MM.1S (cell line): ENCODE measurements around the gene NET1.

ENCODE experiments used
- DNase-seq: peaks from one replicate; pipeline ENCODE4 v3.0.0-alpha.2; 2015
- H2AFZ ChIP-seq: fragments of 300-600 bp; sonication (generic); 2 replicates; pipeline ENCODE4 v1.6.0; 2016; ENCODE audit warnings: antibody characterized with exemption, low read length
- H3F3A ChIP-seq: fragments of 300-600 bp; sonication (generic); 2 replicates; pipeline ENCODE4 v1.6.1; 2016; ENCODE audit warnings: mild to moderate bottlenecking, antibody characterized with exemption, low read length, moderate library complexity, mixed read lengths; ENCODE audit not compliant: insufficient read depth
- H3K27ac ChIP-seq: fragments of 300-600 bp; sonication (generic); 2 replicates; pipeline ENCODE4 v1.5.1; 2016; ENCODE audit warnings: mild to moderate bottlenecking, low read length
- H3K27me3 ChIP-seq: fragments of 300-600 bp; sonication (generic); replicated peaks from 2 replicates; pipeline ENCODE4 v1.6.0; 2016; ENCODE audit warnings: low read length; ENCODE audit not compliant: insufficient read depth
- H3K36me3 ChIP-seq: fragments of 300-600 bp; sonication (generic); replicated peaks from 2 replicates; pipeline ENCODE4 v1.6.1; 2016; ENCODE audit warnings: mild to moderate bottlenecking, low read length, mixed read lengths; ENCODE audit not compliant: insufficient read depth
- H3K4me1 ChIP-seq: fragments of 300-600 bp; sonication (generic); 2 replicates; pipeline ENCODE4 v1.6.1; 2016; ENCODE audit warnings: low read length, mixed read lengths
- H3K4me2 ChIP-seq: fragments of 300-600 bp; sonication (generic); 2 replicates; pipeline ENCODE4 v1.6.0; 2016; ENCODE audit warnings: low read depth, low read length
- H3K4me3 ChIP-seq: fragments of 300-600 bp; sonication (generic); 2 replicates; pipeline ENCODE4 v1.5.1; 2016; ENCODE audit warnings: low read length, mixed read lengths
- H3K79me2 ChIP-seq: fragments of 300-600 bp; sonication (generic); 2 replicates; pipeline ENCODE4 v1.6.1; 2016; ENCODE audit warnings: mixed run types, low read length, mixed read lengths
- H3K9ac ChIP-seq: fragments of 300-600 bp; sonication (generic); 2 replicates; pipeline ENCODE4 v1.6.1; 2016; ENCODE audit warnings: low read length, mixed read lengths
- H3K9me2 ChIP-seq: fragments of 300-600 bp; sonication (generic); replicated peaks from 2 replicates; pipeline ENCODE4 v1.6.1; 2016; ENCODE audit warnings: mild to moderate bottlenecking, low read length, mixed read lengths; ENCODE audit not compliant: insufficient read depth
- H3K9me3 ChIP-seq: fragments of 300-600 bp; sonication (generic); replicated peaks from 2 replicates; pipeline ENCODE4 v1.6.1; 2016; ENCODE audit warnings: mild to moderate bottlenecking, low read length, mixed read lengths; ENCODE audit not compliant: insufficient read depth
- H4K20me1 ChIP-seq: fragments of 300-600 bp; sonication (generic); 2 replicates; pipeline ENCODE4 v1.6.1; 2016; ENCODE audit warnings: mild to moderate bottlenecking, low read length, moderate library complexity, mixed read lengths; ENCODE audit not compliant: insufficient read depth
- CTCF ChIP-seq: fragments of 300-600 bp; sonication (generic); IDR thresholded peaks from 2 replicates; pipeline ENCODE4 v1.5.1; 2016; ENCODE audit warnings: antibody characterized with exemption, low read length, mixed read lengths
- EZH2 ChIP-seq: fragments of 300-600 bp; sonication (generic); optimal IDR thresholded peaks from 2 replicates; pipeline ENCODE3; 2017; ENCODE audit warnings: low read depth, mild to moderate bottlenecking, antibody characterized with exemption, low read length, mixed read lengths
- EZH2phosphoT487 ChIP-seq: fragments of 300-600 bp; sonication (generic); IDR thresholded peaks from 2 replicates; pipeline ENCODE4 v1.6.1; 2018; ENCODE audit warnings: antibody characterized with exemption, low read length

Gene NET1

GRCh38 chr10:5500162-5500670 is 87.9 kb downstream of the NET1 start:
- Histone ChIP-seq H4K20me1 (no peaks in the 10 kb centered on the region), H3K27ac (no peak overlapping the region), H3K4me1 (no peaks in the 10 kb centered on the region), H3F3A (no peaks in the 10 kb centered on the region), H2AFZ (no peak overlapping the region), H3K79me2 (no peaks in the 10 kb centered on the region), H3K27me3 (peaks cover 19% of the 10 kb centered on the region), H3K9ac (no peak overlapping the region), H3K4me2 (no peak overlapping the region), H3K4me3 (no peak overlapping the region), H3K9me3 (no peaks in the 10 kb centered on the region), H3K9me2 (no peaks in the 10 kb centered on the region), H3K36me3 (no peaks in the 10 kb centered on the region)
- no peak for TF ChIP-seq EZH2
- TF ChIP-seq EZH2phosphoT487 = no peak
- TF ChIP-seq CTCF = no peak
- no peak for DNase-seq

GRCh38 chr10:5500910-5501309 is 88.6 kb downstream of the NET1 start:
- H3K9ac ChIP-seq = no peak overlapping the region
- no peak overlapping the region for H3K27ac ChIP-seq
- H3K4me2 ChIP-seq = no peak overlapping the region
- H3K4me1 ChIP-seq = no peaks in the 10 kb centered on the region
- no peaks in the 10 kb centered on the region for H3F3A ChIP-seq
- no peaks in the 10 kb centered on the region for H3K9me3 ChIP-seq
- peaks cover 19% of the 10 kb centered on the region for H3K27me3 ChIP-seq
- H3K9me2 ChIP-seq = no peaks in the 10 kb centered on the region
- no peaks in the 10 kb centered on the region for H4K20me1 ChIP-seq
- no peak for TF ChIP-seq EZH2
- no peak for TF ChIP-seq CTCF
- no peak for TF ChIP-seq EZH2phosphoT487
- H3K36me3 ChIP-seq = no peaks in the 10 kb centered on the region
- DNase-seq = no peak
- H2AFZ ChIP-seq = no peak overlapping the region
- no peaks in the 10 kb centered on the region for H3K79me2 ChIP-seq
- no peak overlapping the region for H3K4me3 ChIP-seq

- no peaks in the 10 kb centered on the region for H3F3A ChIP-seq
- no peaks in the 10 kb centered on the region for H3K79me2 ChIP-seq
- TF ChIP-seq EZH2 (no peak), CTCF (no peak), EZH2phosphoT487 (no peak)
- no peaks in the 10 kb centered on the region for H3K9me2 ChIP-seq
- H3K4me2 ChIP-seq = no peak overlapping the region
- no peak overlapping the region for H3K27ac ChIP-seq
- DNase-seq = no peak
- no peak overlapping the region for H3K4me3 ChIP-seq
- no peaks in the 10 kb centered on the region for H3K4me1 ChIP-seq
- no peaks in the 10 kb centered on the region for H3K9me3 ChIP-seq
- H4K20me1 ChIP-seq = no peaks in the 10 kb centered on the region
- no peak overlapping the region for H3K9ac ChIP-seq
- H3K27me3 ChIP-seq = peaks cover 19% of the 10 kb centered on the region
- H2AFZ ChIP-seq = no peak overlapping the region
- no peaks in the 10 kb centered on the region for H3K36me3 ChIP-seq
Observed at GRCh38 chr10:5502061-5502521, 89.7 kb downstream of the NET1 start.
